Endothelial cell of umbilical vein (primary cell): ENCODE results near the gene MED1.
"Not testable (repeated sequence)": the region's sequence is repeated elsewhere in the genome, so short reads cannot be mapped to it uniquely, and the experiment has no call there.

Source experiments
- EZH2 ChIP-seq: IDR thresholded peaks from 2 replicates; pipeline ENCODE4 v1.6.1; 2012; ENCODE audit warnings: borderline replicate concordance, low read depth, mild to moderate bottlenecking, moderate library complexity, low read length, inconsistent platforms; ENCODE audit not compliant: severe bottlenecking
- FOS ChIP-seq: IDR thresholded peaks from 2 replicates; pipeline ENCODE4 v1.6.1; 2011; ENCODE audit warnings: mild to moderate bottlenecking, low read length, moderate library complexity, borderline replicate concordance; ENCODE audit not compliant: insufficient read depth
- GATA2 ChIP-seq: IDR thresholded peaks from 2 replicates; pipeline ENCODE4 v1.7.0; 2011; ENCODE audit warnings: low read depth, mild to moderate bottlenecking, moderate library complexity, mixed read lengths, low read length; ENCODE audit not compliant: insufficient read length, insufficient read depth
- JUN ChIP-seq: IDR thresholded peaks from 2 replicates; pipeline ENCODE4 v1.6.1; 2011; ENCODE audit warnings: borderline replicate concordance, low read depth; ENCODE audit not compliant: insufficient read length, insufficient read depth
- MYC ChIP-seq: IDR thresholded peaks from one replicate; pipeline ENCODE4 v1.6.1; 2011; ENCODE audit warnings: mild to moderate bottlenecking, low read depth, low read length
- POLR2A ChIP-seq: IDR thresholded peaks from 2 replicates; pipeline ENCODE4 v1.6.1; 2012; ENCODE audit warnings: low read depth, mild to moderate bottlenecking, control low read depth, low read length
- POLR2AphosphoS5 ChIP-seq: IDR thresholded peaks from 2 replicates; pipeline ENCODE4 v1.6.1; 2012; ENCODE audit warnings: low read depth, mild to moderate bottlenecking, control low read depth, low read length, moderate library complexity; ENCODE audit not compliant: insufficient read depth
- TF ChIP-seq, protein P1 (sequence below), 2 donors: IDR thresholded peaks; 1 replicate in 1 of 2; 2 replicates in 1 of 2; pipeline ENCODE4 v1.5.1; 2011; ENCODE audit warnings: low read length in 2 of 2, mild to moderate bottlenecking in 2 of 2, moderate library complexity in 2 of 2, control low read depth in 1 of 2, inconsistent platforms in 1 of 2, low read depth in 1 of 2; ENCODE audit not compliant: insufficient read depth in 1 of 2; ENCODE audit errors: extremely low read depth in 1 of 2
- TF ChIP-seq, protein P2 (sequence below): IDR thresholded peaks from 2 replicates; pipeline ENCODE4 v1.6.1; 2011; ENCODE audit not compliant: insufficient read depth, insufficient read length

DNA sequence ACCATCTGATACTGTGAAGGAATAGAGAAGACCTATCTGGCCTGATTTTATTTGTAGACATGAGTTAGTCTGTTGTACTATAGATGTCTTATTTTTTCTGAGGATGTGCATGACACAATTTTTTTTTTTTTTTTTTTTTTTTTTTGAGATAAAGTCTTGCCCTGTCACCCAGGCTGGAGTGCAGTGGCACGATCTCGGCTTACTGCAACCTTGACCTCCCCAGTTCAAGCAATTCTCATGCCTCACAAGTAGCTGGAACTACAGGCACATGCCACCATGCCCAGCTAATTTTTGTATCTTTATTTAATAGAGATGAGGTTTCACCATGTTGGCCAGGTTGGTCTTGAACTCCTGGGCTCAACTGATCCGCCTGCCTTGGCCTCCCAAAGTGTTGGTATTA lies 36.4 kb upstream of the MED1 start:
- TF ChIP-seq, protein P1, sequence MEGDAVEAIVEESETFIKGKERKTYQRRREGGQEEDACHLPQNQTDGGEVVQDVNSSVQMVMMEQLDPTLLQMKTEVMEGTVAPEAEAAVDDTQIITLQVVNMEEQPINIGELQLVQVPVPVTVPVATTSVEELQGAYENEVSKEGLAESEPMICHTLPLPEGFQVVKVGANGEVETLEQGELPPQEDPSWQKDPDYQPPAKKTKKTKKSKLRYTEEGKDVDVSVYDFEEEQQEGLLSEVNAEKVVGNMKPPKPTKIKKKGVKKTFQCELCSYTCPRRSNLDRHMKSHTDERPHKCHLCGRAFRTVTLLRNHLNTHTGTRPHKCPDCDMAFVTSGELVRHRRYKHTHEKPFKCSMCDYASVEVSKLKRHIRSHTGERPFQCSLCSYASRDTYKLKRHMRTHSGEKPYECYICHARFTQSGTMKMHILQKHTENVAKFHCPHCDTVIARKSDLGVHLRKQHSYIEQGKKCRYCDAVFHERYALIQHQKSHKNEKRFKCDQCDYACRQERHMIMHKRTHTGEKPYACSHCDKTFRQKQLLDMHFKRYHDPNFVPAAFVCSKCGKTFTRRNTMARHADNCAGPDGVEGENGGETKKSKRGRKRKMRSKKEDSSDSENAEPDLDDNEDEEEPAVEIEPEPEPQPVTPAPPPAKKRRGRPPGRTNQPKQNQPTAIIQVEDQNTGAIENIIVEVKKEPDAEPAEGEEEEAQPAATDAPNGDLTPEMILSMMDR (IDR thresholded peaks at IDR 0.05; ENCODE audit: extremely low read depth in 1 of 2, insufficient read depth in 1 of 2, low read depth in 1 of 2, low read length in 2 of 2): not testable (repeated sequence)
- TF ChIP-seq EZH2, POLR2A, POLR2AphosphoS5, JUN, MYC, GATA2, FOS: not testable (repeated sequence)
- TF ChIP-seq, protein P2, sequence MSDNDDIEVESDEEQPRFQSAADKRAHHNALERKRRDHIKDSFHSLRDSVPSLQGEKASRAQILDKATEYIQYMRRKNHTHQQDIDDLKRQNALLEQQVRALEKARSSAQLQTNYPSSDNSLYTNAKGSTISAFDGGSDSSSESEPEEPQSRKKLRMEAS: not testable (repeated sequence)
